GM12801 (cell line): Measurements from ENCODE around the gene POGLUT2.

Source experiments
- TF ChIP-seq, protein P1 (sequence below): IDR thresholded peaks from one replicate; pipeline ENCODE4 v1.5.1; 2011; ENCODE audit warnings: control low read depth; ENCODE audit not compliant: insufficient read length; ENCODE audit errors: extremely low read depth

POGLUT2 gene

DNA sequence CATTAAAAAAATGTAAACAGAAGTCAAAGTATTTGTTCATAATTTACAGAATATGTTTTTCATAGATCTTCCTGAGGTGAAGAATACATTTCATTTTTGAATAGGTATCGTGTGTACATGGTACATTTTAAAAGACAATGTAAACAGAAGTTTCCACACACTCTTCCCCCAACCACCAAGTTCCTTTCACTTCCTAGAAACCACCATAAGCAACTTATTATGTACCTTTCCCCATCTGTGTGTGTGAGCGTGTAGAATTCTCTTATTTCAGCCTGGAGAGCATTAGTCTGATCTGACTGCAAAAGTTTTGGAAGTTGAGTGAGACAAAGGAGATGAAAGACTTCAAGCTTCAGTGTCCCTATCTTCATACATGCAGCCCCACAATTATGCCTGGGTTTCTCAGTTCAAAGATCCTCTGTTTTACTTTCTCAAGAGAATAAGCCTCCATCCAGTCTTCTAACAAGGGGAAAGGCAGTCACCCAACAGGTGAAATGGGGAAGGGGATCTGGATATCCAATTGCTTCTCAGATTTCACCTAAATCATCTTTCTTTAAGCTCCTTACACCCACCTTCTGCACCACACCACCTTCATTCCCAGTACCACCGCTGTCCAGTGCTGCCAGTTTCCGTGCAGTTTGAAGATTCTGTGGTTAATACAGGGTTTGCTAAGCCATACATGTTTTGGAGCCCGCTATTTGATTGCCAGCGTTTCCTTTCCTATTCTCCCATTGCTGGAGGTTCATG lies 27.3 kb downstream of the POGLUT2 start:
- TF ChIP-seq, protein P1, sequence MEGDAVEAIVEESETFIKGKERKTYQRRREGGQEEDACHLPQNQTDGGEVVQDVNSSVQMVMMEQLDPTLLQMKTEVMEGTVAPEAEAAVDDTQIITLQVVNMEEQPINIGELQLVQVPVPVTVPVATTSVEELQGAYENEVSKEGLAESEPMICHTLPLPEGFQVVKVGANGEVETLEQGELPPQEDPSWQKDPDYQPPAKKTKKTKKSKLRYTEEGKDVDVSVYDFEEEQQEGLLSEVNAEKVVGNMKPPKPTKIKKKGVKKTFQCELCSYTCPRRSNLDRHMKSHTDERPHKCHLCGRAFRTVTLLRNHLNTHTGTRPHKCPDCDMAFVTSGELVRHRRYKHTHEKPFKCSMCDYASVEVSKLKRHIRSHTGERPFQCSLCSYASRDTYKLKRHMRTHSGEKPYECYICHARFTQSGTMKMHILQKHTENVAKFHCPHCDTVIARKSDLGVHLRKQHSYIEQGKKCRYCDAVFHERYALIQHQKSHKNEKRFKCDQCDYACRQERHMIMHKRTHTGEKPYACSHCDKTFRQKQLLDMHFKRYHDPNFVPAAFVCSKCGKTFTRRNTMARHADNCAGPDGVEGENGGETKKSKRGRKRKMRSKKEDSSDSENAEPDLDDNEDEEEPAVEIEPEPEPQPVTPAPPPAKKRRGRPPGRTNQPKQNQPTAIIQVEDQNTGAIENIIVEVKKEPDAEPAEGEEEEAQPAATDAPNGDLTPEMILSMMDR: no peak

DNA sequence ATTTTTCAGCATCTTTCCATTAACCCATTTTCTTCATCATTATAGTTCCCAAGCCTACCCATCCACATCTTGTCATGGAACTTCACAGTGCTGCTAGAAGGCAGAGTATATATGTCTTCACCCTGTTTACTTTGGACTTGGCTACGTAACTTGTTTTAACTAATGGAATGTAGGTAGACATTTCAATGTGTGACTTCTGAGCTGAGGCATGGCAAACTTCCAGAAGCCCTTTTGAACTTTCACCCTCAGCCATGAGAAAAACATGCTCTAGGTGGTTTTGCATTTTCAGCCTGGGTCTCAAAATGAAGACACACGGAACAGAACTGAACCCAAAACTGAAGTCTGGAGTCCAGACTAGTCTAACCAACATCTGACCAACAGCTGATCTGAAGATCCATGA lies 28.3 kb downstream of the POGLUT2 start:
- TF ChIP-seq, protein P1: no peak

DNA sequence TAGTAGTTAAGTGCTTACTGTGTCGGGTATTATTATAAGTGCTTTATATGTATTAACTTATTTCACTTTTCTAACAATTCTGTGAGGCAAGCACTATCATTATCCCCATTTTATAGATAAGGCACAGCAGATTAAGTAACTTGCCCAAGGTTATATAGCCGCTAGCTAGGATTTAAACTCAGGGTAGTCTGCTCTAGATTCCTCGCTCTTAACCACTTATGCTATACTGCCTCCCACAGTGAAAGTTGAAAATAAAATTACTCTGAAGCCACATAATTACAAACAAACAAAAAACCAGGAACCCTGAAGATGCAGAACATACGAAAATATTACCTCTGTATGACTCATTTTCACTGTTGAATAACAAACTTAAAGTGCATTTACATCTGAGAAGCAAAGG lies 29.1 kb downstream of the POGLUT2 start:
- TF ChIP-seq, protein P1: no peak

DNA sequence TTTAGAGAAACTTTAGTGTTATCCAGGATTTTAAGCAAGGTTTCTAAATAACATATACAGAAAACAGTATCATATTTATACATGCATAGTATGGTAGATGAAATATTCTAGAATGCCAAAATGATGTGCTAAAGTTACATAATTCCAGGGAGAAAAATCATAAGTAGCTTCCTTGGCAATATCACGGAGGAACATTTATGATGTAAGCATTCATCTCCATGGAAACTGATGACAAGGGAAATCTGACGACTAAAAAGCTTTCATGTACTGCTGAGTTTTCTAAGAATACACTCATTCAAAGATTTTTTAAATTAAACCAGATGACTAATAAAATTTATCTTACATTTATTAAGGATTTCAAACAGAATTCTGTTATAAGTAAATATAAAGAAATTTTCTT lies 29.9 kb downstream of the POGLUT2 start:
- TF ChIP-seq, protein P1: no peak

DNA sequence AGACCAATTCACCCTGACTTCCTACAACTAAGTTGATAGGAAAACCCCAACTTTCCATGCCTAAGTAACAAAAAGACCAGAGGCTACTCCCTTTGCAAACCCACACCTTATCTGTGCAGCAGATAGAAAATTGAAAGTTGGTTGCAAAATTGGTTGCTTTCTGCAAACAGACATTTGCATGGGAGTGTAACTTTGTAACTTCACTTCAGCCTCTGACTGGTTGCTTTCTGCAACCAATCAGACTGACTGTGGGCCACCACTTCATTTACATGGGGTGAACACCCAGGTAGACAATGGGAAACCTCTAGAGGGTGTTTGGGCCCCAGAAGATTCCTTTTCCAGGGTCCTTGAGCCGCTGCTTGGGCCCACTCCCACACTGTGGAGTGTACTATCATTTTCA lies 35.0 kb downstream of the POGLUT2 start:
- TF ChIP-seq, protein P1: no peak

DNA sequence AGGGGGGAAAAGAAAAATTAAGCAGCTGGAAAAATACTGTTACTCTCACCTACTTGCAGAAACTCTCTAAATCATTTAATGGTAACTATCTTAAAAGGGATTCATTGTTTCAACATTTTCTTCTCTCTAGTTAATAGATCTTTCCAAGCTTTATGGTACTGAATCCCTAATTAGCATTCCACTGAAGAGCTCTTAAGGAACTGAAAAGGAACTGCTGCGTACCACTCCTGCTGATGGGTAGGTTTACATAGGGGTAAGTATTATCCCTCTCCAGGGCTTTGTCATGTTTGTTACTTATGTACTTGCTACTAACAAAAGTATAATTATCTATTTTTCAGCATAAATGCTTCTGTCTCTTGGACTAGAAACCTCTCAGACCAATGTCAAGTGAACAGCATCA lies 37.7 kb downstream of the POGLUT2 start:
- TF ChIP-seq, protein P1: no peak

DNA sequence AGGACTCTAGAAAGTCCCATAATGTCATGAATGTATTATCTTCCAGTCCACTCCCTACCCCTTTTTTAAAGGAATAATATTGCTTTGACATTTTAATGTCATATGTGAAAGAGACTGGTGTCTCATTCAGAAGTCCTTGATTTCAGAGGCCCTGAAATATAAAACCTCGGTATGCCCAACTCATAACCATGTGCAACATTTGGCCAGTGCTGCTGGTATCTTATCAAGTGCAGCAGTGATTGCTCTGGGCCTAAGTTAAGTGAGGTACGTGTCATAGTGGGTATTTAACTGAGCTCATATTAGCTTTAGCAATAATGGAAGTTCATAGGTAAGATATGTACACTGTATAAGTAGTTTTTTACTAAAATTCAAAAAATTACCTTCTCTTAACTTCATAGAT lies 39.9 kb downstream of the POGLUT2 start:
- TF ChIP-seq, protein P1: no peak
